GM21619 (cell line): ENCODE data around the gene FIGNL1.

Experiments used
- ATAC-seq: cut with Tn5 transposase; IDR thresholded peaks from one replicate; pipeline ENCODE4 v1.9.1; 2021; ENCODE audit not compliant: unreplicated experiment

The FIGNL1 gene

GRCh38 chr7:50399206-50399605 lies 50.9 kb downstream of the FIGNL1 start:
- no peak for ATAC-seq

- no peak for ATAC-seq
Measured at GRCh38 chr7:50397971-50398324, 52.2 kb downstream of the FIGNL1 start.

- ATAC-seq: peak; percentile 52
Measured at GRCh38 chr7:50397320-50397970, 52.7 kb downstream of the FIGNL1 start.

GRCh38 chr7:50396856-50397255 lies 53.3 kb downstream of the FIGNL1 start:
- ATAC-seq: peak; percentile 14

GRCh38 chr7:50394315-50394714 lies 55.8 kb downstream of the FIGNL1 start:
- ATAC-seq: no peak
